H1 (cell line): ENCODE measurements around the gene MDK. TPM values are rescaled to one million over a fixed set of nuclear protein-coding genes. Genes with fewer than 3 reads are reported as not detected.

Source experiments
- CTCF ChIA-PET: fragments of 300-600 bp; sonication (Branson Sonifier 250); formaldehyde crosslinking; loops from one replicate; lab custom pipeline; 2021; ENCODE audit not compliant: partially characterized antibody; lab: Charles Lee
- POLR2A ChIA-PET: fragments of 300-600 bp; sonication (Branson Sonifier 250); formaldehyde crosslinking; loops from one replicate; lab custom pipeline; 2021; ENCODE audit warnings: inconsistent platforms; ENCODE audit not compliant: partially characterized antibody; lab: Charles Lee
- DNase-seq, 2 experiments: peaks; one replicate each; pipeline versions ENCODE4 v3.0.0 to v3.0.0-alpha.2; 2010 to 2022; ENCODE audit warnings: low spot score in 2 of 2, low read depth in 1 of 2, mixed read lengths in 1 of 2
- FAIRE-seq: peaks from 2 replicates; lab custom pipeline; 2011; peaks lifted over from hg19 to GRCh38; lab: Jason Lieb, UNC
- H2AFZ ChIP-seq: 2 replicates; pipeline ENCODE4 v1.8.1; 2012; ENCODE audit warnings: low read length, inconsistent platforms
- H2AK5ac ChIP-seq: 2 replicates; pipeline ENCODE4 v1.6.1; 2013; ENCODE audit warnings: low read depth, low read length
- H2BK120ac ChIP-seq: replicated peaks from 2 replicates; pipeline ENCODE3; 2013; ENCODE audit warnings: low read depth, low read length, inconsistent platforms
- H2BK12ac ChIP-seq: 2 replicates; pipeline ENCODE4 v1.6.1; 2013; ENCODE audit warnings: low read depth, low read length
- H2BK15ac ChIP-seq: 2 replicates; pipeline ENCODE4 v1.6.1; 2013; ENCODE audit warnings: low read length
- H2BK20ac ChIP-seq: 2 replicates; pipeline ENCODE4 v1.6.1; 2013; ENCODE audit warnings: low read length
- H2BK5ac ChIP-seq: 2 replicates; pipeline ENCODE4 v1.6.1; 2013; ENCODE audit warnings: low read depth, low read length
- H3K14ac ChIP-seq: 2 replicates; pipeline ENCODE4 v1.6.1; 2013; ENCODE audit warnings: inconsistent platforms; ENCODE audit not compliant: insufficient read length
- H3K18ac ChIP-seq: 2 replicates; pipeline ENCODE4 v1.6.1; 2013; ENCODE audit warnings: low read length; ENCODE audit errors: extremely low read depth
- H3K23ac ChIP-seq: 2 replicates; pipeline ENCODE4 v1.6.1; 2013; ENCODE audit warnings: inconsistent platforms; ENCODE audit not compliant: insufficient read length
- H3K23me2 ChIP-seq: 2 replicates; pipeline ENCODE4 v1.6.1; 2013; ENCODE audit warnings: low read depth, low read length
- H3K27ac ChIP-seq: 2 replicates; pipeline ENCODE4 v1.6.1; 2011; ENCODE audit warnings: low read depth, low read length, inconsistent platforms
- H3K27me3 ChIP-seq, 4 experiments: replicated peaks in 1 of 4; 1 replicate in 1 of 4; 2 replicates in 3 of 4; pipeline versions ENCODE4 v1.6.1 to v1.8.1; 2011 to 2013; ENCODE audit warnings: low read length in 3 of 4, mild to moderate bottlenecking in 3 of 4, inconsistent platforms in 2 of 4, mixed read lengths in 2 of 4, moderate library complexity in 1 of 4; ENCODE audit not compliant: control insufficient read depth in 3 of 4, insufficient read depth in 3 of 4; ENCODE audit errors: extremely low read depth in 1 of 4
- H3K36me3 ChIP-seq, 4 experiments: 2 replicates each; pipeline versions ENCODE4 v1.6.1 to v1.8.1; 2011 to 2013; ENCODE audit warnings: mild to moderate bottlenecking in 4 of 4, low read length in 3 of 4, moderate library complexity in 2 of 4, control low read depth in 1 of 4, inconsistent platforms in 1 of 4; ENCODE audit not compliant: insufficient read depth in 4 of 4, control insufficient read depth in 2 of 4
- H3K4ac ChIP-seq: replicated peaks from 2 replicates; pipeline ENCODE3; 2013; ENCODE audit warnings: low read length, low read depth, mixed read lengths, inconsistent platforms; ENCODE audit not compliant: insufficient read length
- H3K4me1 ChIP-seq, 4 experiments: replicated peaks in 1 of 4; 1 replicate in 1 of 4; 2 replicates in 3 of 4; pipeline versions ENCODE4 v1.6.1 to v1.8.1; 2011 to 2013; ENCODE audit warnings: low read length in 3 of 4, inconsistent platforms in 2 of 4, mixed read lengths in 1 of 4; ENCODE audit not compliant: insufficient read depth in 4 of 4, control insufficient read depth in 3 of 4
- H3K4me2 ChIP-seq, 2 experiments: 2 replicates each; pipeline versions ENCODE4 v1.6.1 to v1.8.1; 2011 to 2013; ENCODE audit warnings: low read depth in 2 of 2, low read length in 2 of 2, control low read depth in 1 of 2, inconsistent platforms in 1 of 2, mild to moderate bottlenecking in 1 of 2; ENCODE audit not compliant: insufficient read depth in 1 of 2
- H3K4me3 ChIP-seq, 4 experiments: fragments of 200-600, 300-600 bp in 1 of 4; sonication (generic), shearing (Covaris generic), sonication (Bioruptor Twin) in 1 of 4; 2 replicates each; pipeline versions ENCODE4 v1.5.1 to v1.8.1; 2011 to 2016; ENCODE audit warnings: low read length in 4 of 4, low read depth in 3 of 4, control low read depth in 2 of 4, inconsistent platforms in 2 of 4, mild to moderate bottlenecking in 2 of 4, mixed read lengths in 1 of 4, moderate library complexity in 1 of 4; ENCODE audit not compliant: insufficient read depth in 2 of 4; ENCODE audit errors: extremely low read depth in 1 of 4
- H3K56ac ChIP-seq: replicated peaks from 2 replicates; pipeline ENCODE3; 2013; ENCODE audit warnings: low read depth, mild to moderate bottlenecking, mixed read lengths, low read length, inconsistent platforms; ENCODE audit not compliant: insufficient read length
- H3K79me1 ChIP-seq: 2 replicates; pipeline ENCODE4 v1.6.1; 2013; ENCODE audit warnings: low read depth, low read length, control low read depth
- H3K79me2 ChIP-seq, 2 experiments: 2 replicates each; pipeline versions ENCODE4 v1.6.1 to v1.8.1; 2012 to 2013; ENCODE audit warnings: low read length in 2 of 2, mild to moderate bottlenecking in 2 of 2, inconsistent platforms in 1 of 2; ENCODE audit not compliant: insufficient read depth in 2 of 2, control insufficient read depth in 1 of 2
- H3K9ac ChIP-seq, 4 experiments: replicated peaks in 1 of 4; 1 replicate in 1 of 4; 2 replicates in 3 of 4; pipeline versions ENCODE4 v1.6.1 to v1.8.1; 2011 to 2013; ENCODE audit warnings: low read depth in 3 of 4, low read length in 3 of 4, control low read depth in 2 of 4, mild to moderate bottlenecking in 2 of 4, moderate library complexity in 2 of 4, inconsistent platforms in 1 of 4; ENCODE audit errors: extremely low read depth in 1 of 4
- H3K9me3 ChIP-seq, 2 experiments: 2 replicates each; pipeline versions ENCODE4 v1.6.1 to v1.8.1; 2012 to 2013; ENCODE audit warnings: mild to moderate bottlenecking in 2 of 2, moderate library complexity in 2 of 2, control low read depth in 1 of 2, inconsistent platforms in 1 of 2, low read depth in 1 of 2, low read length in 1 of 2, mixed read lengths in 1 of 2; ENCODE audit not compliant: insufficient read depth in 2 of 2
- H4K20me1 ChIP-seq, 2 experiments: replicated peaks in 1 of 2; 2 replicates each; pipeline versions ENCODE3 to v1.8.1; 2011 to 2013; ENCODE audit warnings: inconsistent platforms in 2 of 2, low read length in 2 of 2, mild to moderate bottlenecking in 1 of 2; ENCODE audit not compliant: insufficient read depth in 2 of 2, control insufficient read depth in 1 of 2
- H4K5ac ChIP-seq: 2 replicates; pipeline ENCODE4 v1.6.1; 2013; ENCODE audit warnings: low read length, low read depth, mixed read lengths, inconsistent platforms; ENCODE audit not compliant: insufficient read length
- H4K8ac ChIP-seq: 2 replicates; pipeline ENCODE4 v1.8.0; 2013; ENCODE audit warnings: mild to moderate bottlenecking, moderate library complexity, low read length, inconsistent platforms; ENCODE audit not compliant: insufficient read depth; ENCODE audit errors: extremely low read depth
- H4K91ac ChIP-seq: replicated peaks from 2 replicates; pipeline ENCODE3; 2013; ENCODE audit warnings: low read length, mixed read lengths, inconsistent platforms; ENCODE audit not compliant: insufficient read length
- SIN3A ChIP-seq, 2 experiments: IDR thresholded peaks in 1 of 2; conservative IDR thresholded peaks in 1 of 2; 2 replicates each; pipeline ENCODE4 v1.6.1; 2011 to 2012; ENCODE audit warnings: low read length in 2 of 2, improper control_type of control experiment in 1 of 2, low read depth in 1 of 2, mild to moderate bottlenecking in 1 of 2
- TBP ChIP-seq: IDR thresholded peaks from 2 replicates; pipeline ENCODE4 v1.6.1; 2011; ENCODE audit warnings: low read depth, low read length, improper control_type of control experiment
- WGBS, 2 experiments: shearing (Covaris generic) in 1 of 2; methylation state at CpG; one replicate each; pipeline versions ENCODE4 v1.1.6 to v1.1.7; 2013 to 2015; ENCODE audit warnings: low lambda C conversion rate in 2 of 2, mixed read lengths in 2 of 2, inconsistent platforms in 1 of 2, low coverage in 1 of 2, missing lambda C conversion rate in 1 of 2; ENCODE audit not compliant: insufficient replicate concordance in 2 of 2, insufficient coverage in 1 of 2, insufficient read length in 1 of 2; ENCODE audit errors: extremely low coverage in 1 of 2, missing lambda C conversion rate in 1 of 2; 5-methylcytosine and 5-hydroxymethylcytosine counted together
- polyA plus RNA-seq, 7 experiments: library from polyadenylated mRNA; depleted of rRNA in 3 of 7; stranded (reverse) in 5 of 7; unstranded in 2 of 7; fragments of >200 nt in 5 of 7; fragments of 200-250 nt in 2 of 7; gene quantifications; 1 replicate in 5 of 7; 2 replicates in 1 of 7; 4 replicates in 1 of 7; pipeline versions ENCODE4 v1.2.1 to v1.2.3, GENCODE V29; 2011 to 2013; ENCODE audit warnings: missing spikeins in 2 of 7, mixed read lengths in 2 of 7
- total RNA-seq: library from RNA; stranded (reverse); fragmentation: NEBNext Ultra II Directional; extraction: Animal tissue kit (Norgen Biotek cat#: 25700); gene quantifications from 2 replicates; pipeline ENCODE4 v1.2.1, GENCODE V29; 2021

MDK gene
- total and polyA plus RNA-seq, 2 of the 8 experiments (the other 6 are each of a cell fraction or from before 2014, with no cell fraction given) = 309 to 606 TPM

GRCh38 chr11:46414466-46414796 lies 33.0 kb downstream of the MDK start:
- Histone ChIP-seq H2BK20ac (no peak overlapping the region), H2BK120ac (no peak overlapping the region), H3K4me3 (no peak overlapping the region), H3K9ac (no peak overlapping the region), H4K8ac (no peak overlapping the region), H3K79me1 (no peaks in the 10 kb centered on the region), H3K27me3 (no peaks in the 10 kb centered on the region), H3K23me2 (no peaks in the 10 kb centered on the region), H4K5ac (no peak overlapping the region), H3K36me3 (peaks cover 0 to 3% (median 0%) of the 10 kb centered on the region in 4 experiments; a peak in 3 of 8 replicates), H2BK12ac (no peak overlapping the region), H3K4me2 (no peak overlapping the region), H4K20me1 (no peaks in the 10 kb centered on the region), H3K27ac (no peak overlapping the region), H3K9me3 (no peaks in the 10 kb centered on the region), H3K56ac (no peak overlapping the region), H2AK5ac (no peak overlapping the region), H2BK15ac (no peak overlapping the region), H3K14ac (no peak overlapping the region), H3K4ac (no peak overlapping the region), H4K91ac (no peak overlapping the region), H3K4me1 (peaks cover 0 to 4% (median 0%) of the 10 kb centered on the region in 4 experiments; a peak in 1 of 7 replicates), H3K18ac (no peak overlapping the region), H2BK5ac (no peak overlapping the region), H2AFZ (no peak overlapping the region), H3K79me2 (no peaks in the 10 kb centered on the region), H3K23ac (no peak overlapping the region)
- POLR2A ChIA-PET = no interaction called here
- WGBS, 2 experiments = 98% methylated on average over 5 of the region's 5 CpGs; no CpG with 5 or more reads in 1 of the 2 experiments
- no peak for DNase-seq
- no peak for FAIRE-seq
- no peak for TF ChIP-seq SIN3A (conservative IDR thresholded peaks at IDR 0.05 in 1 of 2, IDR thresholded peaks at IDR 0.05 in 1 of 2; ENCODE audit: low read depth in 1 of 2, low read length in 2 of 2)
- no peak for TF ChIP-seq TBP
- CTCF ChIA-PET = interaction anchor here (0.6 to 3.1 kb wide), 8 partner anchors 9 to 117 kb away, joined by 3 to 17 read pairs (median 4); partner anchors contain the start of gene CHRM4
